HS-5 (cell line): ENCODE data around the gene SPEG.

Experiments used
- DNase-seq: peaks from one replicate; pipeline ENCODE4 v3.0.0-alpha.2; 2012; ENCODE audit warnings: low read depth

Gene SPEG

GRCh38 chr2:219480004-219480403 is 45.4 kb downstream of the SPEG start:
- no peak for DNase-seq

GRCh38 chr2:219482674-219483405 is 48.2 kb downstream of the SPEG start:
- DNase-seq: no peak

GRCh38 chr2:219483451-219484342 is 49.1 kb downstream of the SPEG start:
- DNase-seq: no peak

- DNase-seq: no peak
Measured at GRCh38 chr2:219484343-219485200, 49.9 kb downstream of the SPEG start.

GRCh38 chr2:219485201-219485580 is 50.5 kb downstream of the SPEG start:
- DNase-seq: no peak

- no peak for DNase-seq
Measured at GRCh38 chr2:219486380-219486959, 51.8 kb downstream of the SPEG start.

- DNase-seq: no peak
Measured at GRCh38 chr2:219488149-219488843, 53.7 kb downstream of the SPEG start.

GRCh38 chr2:219488844-219489194 is 54.2 kb downstream of the SPEG start:
- DNase-seq: no peak

- DNase-seq: no peak
Measured at GRCh38 chr2:219489315-219489714, 54.7 kb downstream of the SPEG start.

GRCh38 chr2:219490186-219490585 is 55.5 kb downstream of the SPEG start:
- no peak for DNase-seq

- DNase-seq: no peak
Measured at GRCh38 chr2:219490600-219491130, 56.0 kb downstream of the SPEG start.

GRCh38 chr2:219491278-219491963 is 56.8 kb downstream of the SPEG start:
- no peak for DNase-seq

- DNase-seq: no peak
Measured at GRCh38 chr2:219492575-219492974, 57.9 kb downstream of the SPEG start.

GRCh38 chr2:219493086-219493485 is 58.4 kb downstream of the SPEG start:
- DNase-seq: no peak

GRCh38 chr2:219494952-219495530 is 60.4 kb downstream of the SPEG start:
- DNase-seq: no peak

GRCh38 chr2:219495531-219496122 is 61.0 kb downstream of the SPEG start:
- DNase-seq: no peak

- DNase-seq: no peak
Measured at GRCh38 chr2:219496247-219496824, 61.7 kb downstream of the SPEG start.

GRCh38 chr2:219496825-219497494 is 62.3 kb downstream of the SPEG start:
- DNase-seq: no peak
